ENCODE results near the gene TRIM62. TPM values are rescaled to one million over a fixed set of nuclear protein-coding genes. Genes with fewer than 3 reads are reported as not detected.

TRIM62 gene
- total RNA-seq, 6 experiments from 2014 or later: 6.2 to 7.9 (median 7.1) TPM

DNA sequence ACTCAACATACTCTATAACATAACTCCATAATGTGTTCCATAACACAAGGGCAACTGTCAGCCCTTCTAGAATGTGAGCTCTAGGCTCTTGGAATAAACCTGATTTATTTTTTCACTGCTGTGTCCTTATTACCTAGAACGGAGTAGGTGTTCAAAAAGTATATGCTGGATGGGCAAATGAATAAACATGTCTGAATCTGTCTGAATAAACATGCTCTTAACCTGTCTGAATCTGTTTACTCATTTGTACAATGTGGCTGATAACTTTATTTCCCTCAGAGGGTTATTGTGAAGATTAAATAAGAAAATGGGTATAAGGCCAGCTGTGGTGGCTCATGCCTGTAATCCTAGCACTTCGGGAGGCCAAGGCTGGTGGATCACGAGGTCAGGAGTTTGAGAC is 58.6 kb downstream of the TRIM62 start:
- H3K9me3 Mint-ChIP-seq: no peaks in the 10 kb centered on the region
- DNase-seq: no peak
- TF ChIP-seq CTCF (IDR thresholded peaks at IDR 0.05): no peak
- H3K27me3 Mint-ChIP-seq (ENCODE audit: insufficient read depth): no peaks in the 10 kb centered on the region; the same call in 1 of the 2 replicates
- H3K36me3 Mint-ChIP-seq (ENCODE audit: low read depth): peaks cover 19% of the 10 kb centered on the region
- no peak overlapping the region for H3K4me3 Mint-ChIP-seq
- no peak overlapping the region for H3K27ac Mint-ChIP-seq
- peaks cover 22% of the 10 kb centered on the region for H3K4me1 Mint-ChIP-seq (ENCODE audit: low read depth)

DNA sequence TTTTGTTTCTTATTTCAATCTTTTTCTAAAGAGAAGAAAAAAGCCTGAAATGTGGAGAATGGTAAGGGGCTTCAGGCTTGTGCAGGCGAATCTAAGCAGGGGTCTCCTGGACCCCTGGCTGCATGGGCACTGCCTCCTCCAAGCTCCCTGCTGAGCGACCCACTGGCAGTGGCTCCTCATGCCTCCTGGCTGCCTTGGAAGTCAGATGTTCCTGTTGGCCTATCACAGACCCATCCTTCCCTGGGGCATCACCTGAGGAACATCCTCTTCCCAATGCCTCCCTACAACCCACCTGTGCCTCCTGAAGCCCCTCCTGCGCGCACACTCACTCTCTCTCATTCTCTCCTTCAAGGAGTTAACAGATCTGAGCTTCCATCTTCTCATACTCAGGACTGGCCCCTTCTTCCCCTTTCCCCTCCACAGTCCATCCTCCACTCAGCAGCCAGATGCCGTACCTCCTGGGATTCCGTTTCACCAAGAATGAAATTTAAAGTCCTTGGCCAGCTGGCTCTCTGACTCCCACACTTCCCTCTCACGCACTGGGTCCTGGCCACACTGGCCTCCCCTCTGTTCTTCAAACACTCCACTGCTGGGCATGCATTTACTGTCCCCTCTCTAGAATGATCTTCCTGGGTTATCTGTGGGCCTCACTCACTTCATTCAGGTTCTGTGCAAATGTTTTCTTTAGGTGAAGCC is 59.2 kb downstream of the TRIM62 start:
- no peak for TF ChIP-seq CTCF (IDR thresholded peaks at IDR 0.05)
- H3K36me3 Mint-ChIP-seq (ENCODE audit: low read depth): peaks cover 19% of the 10 kb centered on the region
- peaks cover 21% of the 10 kb centered on the region for H3K4me1 Mint-ChIP-seq (ENCODE audit: low read depth)
- no peaks in the 10 kb centered on the region; the same call in 1 of the 2 replicates for H3K27me3 Mint-ChIP-seq (ENCODE audit: insufficient read depth)
- no peak overlapping the region for H3K27ac Mint-ChIP-seq
- no peak overlapping the region for H3K4me3 Mint-ChIP-seq
- no peak for DNase-seq
- no peaks in the 10 kb centered on the region for H3K9me3 Mint-ChIP-seq

- Mint-ChIP-seq H3K27me3 (ENCODE audit: insufficient read depth) (no peaks in the 10 kb centered on the region; the same call in 1 of the 2 replicates), H3K9me3 (no peaks in the 10 kb centered on the region), H3K36me3 (ENCODE audit: low read depth) (peaks cover 15% of the 10 kb centered on the region), H3K27ac (no peak overlapping the region), H3K4me1 (ENCODE audit: low read depth) (peaks cover 12% of the 10 kb centered on the region), H3K4me3 (no peak overlapping the region)
- no peak for TF ChIP-seq CTCF (IDR thresholded peaks at IDR 0.05)
- no peak for DNase-seq
These were observed 60.1 kb downstream of the TRIM62 start for GRCh38 chr1:33121728-33122127.

GRCh38 chr1:33120436-33121231 is 61.2 kb downstream of the TRIM62 start:
- Mint-ChIP-seq H3K4me1 (ENCODE audit: low read depth) (peaks cover 4% of the 10 kb centered on the region; the same call in 1 of the 2 replicates), H3K36me3 (ENCODE audit: low read depth) (peaks cover 13% of the 10 kb centered on the region), H3K9me3 (no peaks in the 10 kb centered on the region), H3K4me3 (no peak overlapping the region), H3K27me3 (ENCODE audit: insufficient read depth) (no peaks in the 10 kb centered on the region; the same call in 1 of the 2 replicates), H3K27ac (no peak overlapping the region)
- TF ChIP-seq CTCF (IDR thresholded peaks at IDR 0.05): no peak
- DNase-seq: no peak

DNA sequence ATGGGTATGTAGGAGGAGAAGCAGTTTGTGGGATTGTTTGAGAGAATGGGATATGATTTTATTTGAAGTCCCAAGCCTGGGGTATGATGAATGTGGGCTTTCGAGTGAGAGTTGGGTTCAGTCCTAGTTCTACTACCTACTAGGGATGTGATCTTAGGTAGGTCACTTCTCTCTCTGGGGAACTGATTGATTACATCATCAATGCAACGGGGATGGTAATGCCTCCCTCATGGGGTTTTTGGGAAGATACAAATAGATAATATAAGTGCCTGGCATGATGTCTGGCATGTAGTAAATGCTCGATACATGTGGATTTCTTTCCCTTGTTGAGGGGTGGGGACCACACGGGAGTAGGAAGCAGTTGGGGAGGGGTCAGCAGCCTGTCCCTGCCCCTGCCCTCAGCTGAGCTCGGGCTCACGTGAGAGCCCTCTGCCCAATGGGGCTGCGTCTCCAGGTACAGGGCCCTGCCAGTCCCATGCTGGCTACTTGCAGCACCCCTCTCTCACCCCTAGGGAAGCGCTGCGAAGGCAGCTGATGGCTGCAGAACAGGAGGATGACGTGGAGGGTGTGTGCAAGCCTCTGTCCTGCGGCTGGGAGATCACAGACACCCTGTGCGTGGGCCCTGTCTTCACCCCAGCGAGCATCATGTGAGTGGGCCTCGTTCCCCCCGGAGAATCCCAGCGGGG is 62.2 kb downstream of the TRIM62 start:
- peaks cover 6% of the 10 kb centered on the region; the same call in 1 of the 2 replicates for H3K36me3 Mint-ChIP-seq (ENCODE audit: low read depth)
- no peaks in the 10 kb centered on the region for H3K4me1 Mint-ChIP-seq (ENCODE audit: low read depth)
- no peak for DNase-seq
- H3K9me3 Mint-ChIP-seq: no peaks in the 10 kb centered on the region
- H3K4me3 Mint-ChIP-seq: no peak overlapping the region
- no peaks in the 10 kb centered on the region; the same call in 1 of the 2 replicates for H3K27me3 Mint-ChIP-seq (ENCODE audit: insufficient read depth)
- H3K27ac Mint-ChIP-seq: no peak overlapping the region
- peak; percentile 44 for TF ChIP-seq CTCF (IDR thresholded peaks at IDR 0.05)

All from HFFc6 (cell line).